ENCODE data around the gene CCDC180. TPM values are rescaled to one million over a fixed set of nuclear protein-coding genes. Genes with fewer than 3 reads are reported as not detected.

Gene CCDC180
- total RNA-seq, 2 donors from 2014 or later = 4.9 to 10.9 TPM

- Histone ChIP-seq H3K9ac (ENCODE audit: extremely low read depth, low read length, poor library complexity, severe bottlenecking) (no peak overlapping the region), H3K27me3 (ENCODE audit: control insufficient read depth, insufficient read depth, low read length, poor library complexity, severe bottlenecking) (no peaks in the 10 kb centered on the region), H3K9me3 (ENCODE audit: control insufficient read depth, low read length) (no peaks in the 10 kb centered on the region), H3K27ac (ENCODE audit: low read depth, low read length) (no peak overlapping the region), H3K4me3 (ENCODE audit: low read length) (no peak overlapping the region), H3K36me3 (ENCODE audit: control insufficient read depth, insufficient read depth, low read length) (no peaks in the 10 kb centered on the region), H3K4me1 (ENCODE audit: control insufficient read depth, insufficient read depth, low read length) (no peaks in the 10 kb centered on the region)
- H3K27me3 Mint-ChIP-seq (ENCODE audit: insufficient read depth) = no peaks in the 10 kb centered on the region
- no peak for DNase-seq
- TF ChIP-seq CTCF (conservative IDR thresholded peaks at IDR 0.05) = no peak
- no peak overlapping the region for H3K4me3 Mint-ChIP-seq
- no peak overlapping the region for H3K27ac Mint-ChIP-seq
- H3K9me3 Mint-ChIP-seq = no peaks in the 10 kb centered on the region
- 86 to 89% methylated on average over 1 of the region's 1 CpG for WGBS, 2 experiments (ENCODE audit: insufficient coverage in 1 of 2, insufficient read length in 1 of 2)
- H3K4me1 Mint-ChIP-seq = no peaks in the 10 kb centered on the region
- H3K36me3 Mint-ChIP-seq (ENCODE audit: low read depth) = no peaks in the 10 kb centered on the region
These were observed 41.9 kb downstream of the CCDC180 start for GRCh38 chr9:97349400-97349799.

- H3K4me3 Mint-ChIP-seq = no peak overlapping the region
- no peak overlapping the region for H3K27ac Mint-ChIP-seq
- H3K9ac ChIP-seq (ENCODE audit: extremely low read depth, low read length, poor library complexity, severe bottlenecking) = no peak overlapping the region
These were observed 47.2 kb downstream of the CCDC180 start for GRCh38 chr9:97354637-97355036.

GRCh38 chr9:97357056-97357455, 49.6 kb downstream of the CCDC180 start:
- no peak overlapping the region for H3K9ac ChIP-seq (ENCODE audit: extremely low read depth, low read length, poor library complexity, severe bottlenecking)
- no peaks in the 10 kb centered on the region for H3K4me1 ChIP-seq (ENCODE audit: control insufficient read depth, insufficient read depth, low read length)
- DNase-seq = no peak
- no peaks in the 10 kb centered on the region for H3K27me3 ChIP-seq (ENCODE audit: control insufficient read depth, insufficient read depth, low read length, poor library complexity, severe bottlenecking)
- H3K4me1 Mint-ChIP-seq = no peaks in the 10 kb centered on the region
- no peaks in the 10 kb centered on the region for H3K36me3 Mint-ChIP-seq (ENCODE audit: low read depth)
- no peak overlapping the region for H3K27ac Mint-ChIP-seq
- no peaks in the 10 kb centered on the region for H3K27me3 Mint-ChIP-seq (ENCODE audit: insufficient read depth)
- H3K27ac ChIP-seq (ENCODE audit: low read depth, low read length) = no peak overlapping the region
- no peaks in the 10 kb centered on the region for H3K36me3 ChIP-seq (ENCODE audit: control insufficient read depth, insufficient read depth, low read length)
- no peaks in the 10 kb centered on the region for H3K9me3 Mint-ChIP-seq
- no peaks in the 10 kb centered on the region for H3K9me3 ChIP-seq (ENCODE audit: control insufficient read depth, low read length)
- no peak overlapping the region for H3K4me3 Mint-ChIP-seq
- H3K4me3 ChIP-seq (ENCODE audit: low read length) = no peak overlapping the region
- no peak for TF ChIP-seq CTCF (conservative IDR thresholded peaks at IDR 0.05)
- WGBS, 2 experiments (ENCODE audit: insufficient coverage in 1 of 2, insufficient read length in 1 of 2) = 73 to 78% methylated on average over 4 to 5 of the region's 5 CpGs

More at GRCh38 chr9:97354637-97355036, 47.2 kb downstream of the CCDC180 start:
- H3K4me3 ChIP-seq (ENCODE audit: low read length) = no peak overlapping the region
- Mint-ChIP-seq H3K27me3 (ENCODE audit: insufficient read depth) (no peaks in the 10 kb centered on the region), H3K4me1 (no peaks in the 10 kb centered on the region), H3K9me3 (no peaks in the 10 kb centered on the region), H3K36me3 (ENCODE audit: low read depth) (no peaks in the 10 kb centered on the region)
- no peaks in the 10 kb centered on the region for H3K4me1 ChIP-seq (ENCODE audit: control insufficient read depth, insufficient read depth, low read length)
- no peaks in the 10 kb centered on the region for H3K9me3 ChIP-seq (ENCODE audit: control insufficient read depth, low read length)
- WGBS, 2 experiments (ENCODE audit: insufficient coverage in 1 of 2, insufficient read length in 1 of 2) = 86 to 96% methylated on average over 3 to 4 of the region's 4 CpGs
- H3K27me3 ChIP-seq (ENCODE audit: control insufficient read depth, insufficient read depth, low read length, poor library complexity, severe bottlenecking) = no peaks in the 10 kb centered on the region
- no peak for DNase-seq
- H3K27ac ChIP-seq (ENCODE audit: low read depth, low read length) = no peak overlapping the region
- no peaks in the 10 kb centered on the region for H3K36me3 ChIP-seq (ENCODE audit: control insufficient read depth, insufficient read depth, low read length)
- TF ChIP-seq CTCF (conservative IDR thresholded peaks at IDR 0.05) = no peak

Other genes with a start within 250 kb of the CCDC180 start
- gene TDRD7, start 104.4 kb downstream of the CCDC180 start, total RNA-seq = 10 to 100 TPM; 25.9 to 31.9 TPM
- 1 to 10 TPM; 3.6 to 7.1 TPM for gene TMOD1, start 194.0 kb downstream of the CCDC180 start, total RNA-seq